Measurements from ENCODE around the gene TMEM108.

The TMEM108 gene

GRCh38 chr3:133168025-133168401, 129.8 kb downstream of the TMEM108 start:
- DNase-seq: no peak

GRCh38 chr3:133169331-133170068, 131.3 kb downstream of the TMEM108 start:
- DNase-seq: no peak

- no peak for DNase-seq
Measured at GRCh38 chr3:133171831-133172230, 133.6 kb downstream of the TMEM108 start.

- no peak for DNase-seq
Measured at GRCh38 chr3:133181392-133182150, 143.4 kb downstream of the TMEM108 start.

GRCh38 chr3:133187870-133188379, 149.7 kb downstream of the TMEM108 start:
- no peak for DNase-seq

- no peak for DNase-seq
Measured at GRCh38 chr3:133188996-133189395, 150.8 kb downstream of the TMEM108 start.

- DNase-seq: no peak
Measured at GRCh38 chr3:133189893-133190292, 151.7 kb downstream of the TMEM108 start.

- DNase-seq: no peak
Measured at GRCh38 chr3:133191818-133192217, 153.6 kb downstream of the TMEM108 start.

- no peak for DNase-seq
Measured at GRCh38 chr3:133192363-133192945, 154.3 kb downstream of the TMEM108 start.

GRCh38 chr3:133192967-133193366, 154.8 kb downstream of the TMEM108 start:
- no peak for DNase-seq

- no peak for DNase-seq
Measured at GRCh38 chr3:133196527-133196926, 158.3 kb downstream of the TMEM108 start.

GRCh38 chr3:133197619-133198018, 159.4 kb downstream of the TMEM108 start:
- no peak for DNase-seq

- no peak for DNase-seq
Measured at GRCh38 chr3:133206921-133207320, 168.7 kb downstream of the TMEM108 start.

- peak in 1 of 2 experiments; percentile 42 for DNase-seq
Measured at GRCh38 chr3:133208184-133208583, 170.0 kb downstream of the TMEM108 start.

- DNase-seq: peak; percentile 21 to 54
Measured at GRCh38 chr3:133209871-133210550, 171.8 kb downstream of the TMEM108 start.

- DNase-seq: no peak
Measured at GRCh38 chr3:133210656-133211055, 172.5 kb downstream of the TMEM108 start.

GRCh38 chr3:133211449-133211848, 173.3 kb downstream of the TMEM108 start:
- no peak for DNase-seq

- DNase-seq: no peak
Measured at GRCh38 chr3:133211856-133212255, 173.7 kb downstream of the TMEM108 start.

GRCh38 chr3:133213937-133214336, 175.7 kb downstream of the TMEM108 start:
- no peak for DNase-seq

- no peak for DNase-seq
Measured at GRCh38 chr3:133227813-133228212, 189.6 kb downstream of the TMEM108 start.

- no peak for DNase-seq
Measured at GRCh38 chr3:133230195-133230594, 192.0 kb downstream of the TMEM108 start.

- no peak for DNase-seq
Measured at GRCh38 chr3:133236901-133237300, 198.7 kb downstream of the TMEM108 start.

- DNase-seq: peak; percentile 1 to 2
Measured at GRCh38 chr3:133237380-133237779, 199.2 kb downstream of the TMEM108 start.
